Raji (cell line): ENCODE data around the gene OGDH.

ENCODE experiments used
- POLR2A ChIP-seq: IDR thresholded peaks from 2 replicates; pipeline ENCODE4 v1.6.1; 2011; ENCODE audit warnings: low read depth, low read length, control low read depth; ENCODE audit not compliant: insufficient read depth

Gene OGDH

GRCh38 chr7:44607141-44608068, 978 bp downstream of the OGDH start:
- TF ChIP-seq POLR2A: no peak

- TF ChIP-seq POLR2A: no peak
Measured at GRCh38 chr7:44608916-44609648, 2.7 kb downstream of the OGDH start.

- TF ChIP-seq POLR2A: no peak
Measured at GRCh38 chr7:44609829-44610228, 3.4 kb downstream of the OGDH start.

- TF ChIP-seq POLR2A: no peak
Measured at GRCh38 chr7:44615149-44615611, 8.8 kb downstream of the OGDH start.

- TF ChIP-seq POLR2A: no peak
Measured at GRCh38 chr7:44615793-44616192, 9.4 kb downstream of the OGDH start.

GRCh38 chr7:44616545-44616944, 10.1 kb downstream of the OGDH start:
- no peak for TF ChIP-seq POLR2A

GRCh38 chr7:44617225-44617890, 10.9 kb downstream of the OGDH start:
- TF ChIP-seq POLR2A: no peak

GRCh38 chr7:44618045-44618444, 11.6 kb downstream of the OGDH start:
- no peak for TF ChIP-seq POLR2A

- no peak for TF ChIP-seq POLR2A
Measured at GRCh38 chr7:44618753-44619152, 12.3 kb downstream of the OGDH start.

GRCh38 chr7:44621034-44621749, 14.8 kb downstream of the OGDH start:
- no peak for TF ChIP-seq POLR2A

GRCh38 chr7:44621750-44622103, 15.3 kb downstream of the OGDH start:
- TF ChIP-seq POLR2A: no peak

- no peak for TF ChIP-seq POLR2A
Measured at GRCh38 chr7:44622342-44623151, 16.1 kb downstream of the OGDH start.

GRCh38 chr7:44624318-44624717, 17.9 kb downstream of the OGDH start:
- TF ChIP-seq POLR2A: no peak
